ENCODE measurements around the gene SETMAR. TPM values are rescaled to one million over a fixed set of nuclear protein-coding genes. Genes with fewer than 3 reads are reported as not detected.

Gene SETMAR
- total RNA-seq, 1 experiment from 2014 or later, result 11.8 TPM

DNA sequence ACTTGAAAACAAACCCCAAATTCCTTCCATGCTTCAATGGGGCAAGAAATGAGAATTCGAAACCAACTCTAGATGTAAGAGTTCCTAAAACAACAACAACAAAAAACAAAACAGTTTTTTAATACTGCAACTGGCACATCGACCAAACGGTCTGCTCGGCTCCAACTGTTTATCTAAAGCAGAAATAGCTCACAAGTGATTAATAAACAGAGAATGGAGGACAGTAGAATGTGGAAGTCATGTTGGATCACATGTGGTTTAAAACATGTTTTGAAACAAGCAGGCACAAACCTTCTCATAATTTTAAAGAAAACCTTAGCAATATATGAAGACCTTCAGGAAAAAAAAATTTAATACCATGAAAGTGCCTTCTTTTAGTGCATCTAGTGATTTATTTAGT lies 55.1 kb downstream of the SETMAR start:
- BruUV-seq (replicated peaks), result no TSS peak
- no peak overlapping the region for H3K4me3 ChIP-seq (ENCODE audit: low read depth, low read length)
- H3K36me3 Mint-ChIP-seq (ENCODE audit: insufficient read depth, unreplicated experiment), result no peaks in the 10 kb centered on the region

DNA sequence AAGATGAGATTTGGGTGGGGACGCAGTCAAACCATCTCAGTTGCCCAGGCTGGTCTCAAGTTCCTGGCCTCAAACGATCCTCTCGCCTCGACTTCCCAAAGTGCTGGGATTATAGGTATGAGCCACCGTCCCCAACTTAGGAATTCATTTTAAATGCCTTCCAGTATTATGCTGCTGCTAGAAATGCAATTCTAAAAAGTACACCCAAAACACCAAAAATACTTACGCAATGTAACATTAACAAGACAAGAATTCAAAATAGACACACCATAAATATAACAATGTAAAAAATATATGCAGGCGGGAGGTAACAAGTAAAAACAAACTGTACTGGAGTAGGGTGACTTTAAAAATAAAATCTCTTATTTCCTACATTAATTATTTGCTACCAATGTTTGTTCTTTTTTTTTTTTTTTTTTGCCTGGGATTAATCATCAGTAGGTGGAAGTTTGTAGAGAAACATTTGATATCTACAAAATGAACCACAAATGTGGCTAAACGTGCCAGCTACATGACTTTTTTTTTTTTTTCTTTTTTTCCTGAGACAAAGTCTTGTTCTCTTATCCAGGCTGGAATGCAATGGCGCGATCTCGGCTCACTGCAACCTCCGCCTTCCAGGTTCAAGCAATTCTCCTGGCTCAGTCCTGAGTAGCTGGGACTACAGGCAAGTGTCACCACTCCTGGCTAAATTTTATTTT lies 56.8 kb downstream of the SETMAR start:
- Histone ChIP-seq H3K27me3 (replicated peaks; ENCODE audit: control insufficient read depth, insufficient read depth, low read length) (no peaks in the 10 kb centered on the region), H3K4me3 (ENCODE audit: low read depth, low read length) (no peak overlapping the region), H3K4me1 (peaks cover 5% of the 10 kb centered on the region; the same call in 1 of the 2 replicates), H3K36me3 (ENCODE audit: control insufficient read depth, insufficient read depth, low read length) (no peaks in the 10 kb centered on the region), H3K9me3 (no peaks in the 10 kb centered on the region)
- Mint-ChIP-seq H3K4me3 (ENCODE audit: unreplicated experiment) (no peak overlapping the region), H3K27me3 (ENCODE audit: insufficient read depth, unreplicated experiment) (no peaks in the 10 kb centered on the region), H3K36me3 (ENCODE audit: insufficient read depth, unreplicated experiment) (no peaks in the 10 kb centered on the region), H3K9me3 (ENCODE audit: unreplicated experiment) (no peaks in the 10 kb centered on the region), H3K4me1 (ENCODE audit: low read depth, unreplicated experiment) (peaks cover 6% of the 10 kb centered on the region), H3K27ac (ENCODE audit: unreplicated experiment) (no peak overlapping the region)
- CTCF ChIA-PET, result no interaction called here
- POLR2A ChIA-PET, result no interaction called here
- no peak for DNase-seq
- TF ChIP-seq, protein P1, sequence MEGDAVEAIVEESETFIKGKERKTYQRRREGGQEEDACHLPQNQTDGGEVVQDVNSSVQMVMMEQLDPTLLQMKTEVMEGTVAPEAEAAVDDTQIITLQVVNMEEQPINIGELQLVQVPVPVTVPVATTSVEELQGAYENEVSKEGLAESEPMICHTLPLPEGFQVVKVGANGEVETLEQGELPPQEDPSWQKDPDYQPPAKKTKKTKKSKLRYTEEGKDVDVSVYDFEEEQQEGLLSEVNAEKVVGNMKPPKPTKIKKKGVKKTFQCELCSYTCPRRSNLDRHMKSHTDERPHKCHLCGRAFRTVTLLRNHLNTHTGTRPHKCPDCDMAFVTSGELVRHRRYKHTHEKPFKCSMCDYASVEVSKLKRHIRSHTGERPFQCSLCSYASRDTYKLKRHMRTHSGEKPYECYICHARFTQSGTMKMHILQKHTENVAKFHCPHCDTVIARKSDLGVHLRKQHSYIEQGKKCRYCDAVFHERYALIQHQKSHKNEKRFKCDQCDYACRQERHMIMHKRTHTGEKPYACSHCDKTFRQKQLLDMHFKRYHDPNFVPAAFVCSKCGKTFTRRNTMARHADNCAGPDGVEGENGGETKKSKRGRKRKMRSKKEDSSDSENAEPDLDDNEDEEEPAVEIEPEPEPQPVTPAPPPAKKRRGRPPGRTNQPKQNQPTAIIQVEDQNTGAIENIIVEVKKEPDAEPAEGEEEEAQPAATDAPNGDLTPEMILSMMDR (IDR thresholded peaks at IDR 0.05; ENCODE audit: insufficient read depth in 1 of 2, low read depth in 1 of 2, low read length in 1 of 2, severe bottlenecking in 1 of 2, unreplicated experiment in 1 of 2), result no peak
- no TSS peak for BruUV-seq (replicated peaks)
- intact Hi-C loops (cut with micrococcal nuclease; ENCODE audit: unreplicated experiment), result no loop called here

More for the DNA sequence above, 55.1 kb downstream of the SETMAR start:
- Mint-ChIP-seq H3K27me3 (ENCODE audit: insufficient read depth, unreplicated experiment) (no peaks in the 10 kb centered on the region), H3K27ac (ENCODE audit: unreplicated experiment) (no peak overlapping the region), H3K9me3 (ENCODE audit: unreplicated experiment) (no peaks in the 10 kb centered on the region), H3K4me1 (ENCODE audit: low read depth, unreplicated experiment) (peaks cover 6% of the 10 kb centered on the region), H3K4me3 (ENCODE audit: unreplicated experiment) (no peak overlapping the region)
- ChIA-PET CTCF (no interaction called here), POLR2A (no interaction called here)
- H3K9me3 ChIP-seq, result no peaks in the 10 kb centered on the region
- DNase-seq, result no peak
- no peaks in the 10 kb centered on the region for H3K36me3 ChIP-seq (ENCODE audit: control insufficient read depth, insufficient read depth, low read length)
- H3K4me1 ChIP-seq, result peaks cover 5% of the 10 kb centered on the region; the same call in 1 of the 2 replicates
- TF ChIP-seq, protein P1 (IDR thresholded peaks at IDR 0.05; ENCODE audit: insufficient read depth in 1 of 2, low read depth in 1 of 2, low read length in 1 of 2, severe bottlenecking in 1 of 2, unreplicated experiment in 1 of 2), result no peak
- intact Hi-C loops (cut with micrococcal nuclease; ENCODE audit: unreplicated experiment), result no loop called here
- no peaks in the 10 kb centered on the region for H3K27me3 ChIP-seq (replicated peaks; ENCODE audit: control insufficient read depth, insufficient read depth, low read length)

DNA sequence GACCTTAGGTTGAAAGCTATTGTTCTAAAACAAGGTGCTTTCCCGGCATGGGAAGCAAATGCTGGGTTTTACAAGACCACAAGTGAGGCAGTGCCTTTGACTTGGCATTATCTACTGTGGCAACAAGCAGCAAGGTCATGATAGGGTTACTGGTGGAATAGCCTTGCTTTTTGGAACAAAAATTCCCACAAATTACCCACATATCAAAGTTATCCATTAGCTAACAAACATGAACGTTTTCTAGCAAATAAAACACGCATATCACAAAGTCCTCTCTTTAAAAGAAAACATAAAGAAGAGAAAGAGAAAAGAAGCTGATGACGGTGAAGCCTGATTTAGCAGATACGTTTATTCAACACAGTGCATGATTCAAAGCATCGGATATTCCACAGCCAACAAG lies 57.6 kb downstream of the SETMAR start:
- H3K36me3 Mint-ChIP-seq (ENCODE audit: insufficient read depth, unreplicated experiment), result no peaks in the 10 kb centered on the region
- H3K9me3 Mint-ChIP-seq (ENCODE audit: unreplicated experiment), result no peaks in the 10 kb centered on the region
- Histone ChIP-seq H3K4me3 (ENCODE audit: low read depth, low read length) (no peak overlapping the region), H3K4me1 (peaks cover under 1% of the 10 kb centered on the region; the same call in 1 of the 2 replicates), H3K9me3 (no peaks in the 10 kb centered on the region), H3K27me3 (replicated peaks; ENCODE audit: control insufficient read depth, insufficient read depth, low read length) (no peaks in the 10 kb centered on the region), H3K36me3 (ENCODE audit: control insufficient read depth, insufficient read depth, low read length) (no peaks in the 10 kb centered on the region)
- BruUV-seq (replicated peaks), result no TSS peak
- H3K27me3 Mint-ChIP-seq (ENCODE audit: insufficient read depth, unreplicated experiment), result no peaks in the 10 kb centered on the region
- no peaks in the 10 kb centered on the region for H3K4me1 Mint-ChIP-seq (ENCODE audit: low read depth, unreplicated experiment)
- TF ChIP-seq, protein P1 (IDR thresholded peaks at IDR 0.05; ENCODE audit: insufficient read depth in 1 of 2, low read depth in 1 of 2, low read length in 1 of 2, severe bottlenecking in 1 of 2, unreplicated experiment in 1 of 2), result no peak
- H3K27ac Mint-ChIP-seq (ENCODE audit: unreplicated experiment), result no peak overlapping the region
- ChIA-PET POLR2A (no interaction called here), CTCF (no interaction called here)
- no peak overlapping the region for H3K4me3 Mint-ChIP-seq (ENCODE audit: unreplicated experiment)
- no peak for DNase-seq
- intact Hi-C loops (cut with micrococcal nuclease; ENCODE audit: unreplicated experiment), result no loop called here
